Gastrocnemius medialis (tissue), 4 donors: ENCODE data around the gene RFFL.

Source experiments
- POLR2A ChIP-seq, 2 donors: fragments of 450-650 bp; IDR thresholded peaks; one replicate each; pipeline ENCODE4 v1.6.1; 2017; ENCODE audit warnings: antibody characterized with exemption in 2 of 2, mild to moderate bottlenecking in 2 of 2, moderate library complexity in 2 of 2
- TF ChIP-seq, protein P1 (sequence below), 5 experiments: fragments of 450-650 bp in 3 of 5; fragments of 200-600 bp in 2 of 5; sonication (generic) in 2 of 5; IDR thresholded peaks in 4 of 5; conservative IDR thresholded peaks in 1 of 5; 1 replicate in 4 of 5; 2 replicates in 1 of 5; pipeline ENCODE4 v1.5.1; 2016 to 2019; ENCODE audit warnings: antibody characterized with exemption in 5 of 5, mild to moderate bottlenecking in 3 of 5, moderate library complexity in 3 of 5

DNA sequence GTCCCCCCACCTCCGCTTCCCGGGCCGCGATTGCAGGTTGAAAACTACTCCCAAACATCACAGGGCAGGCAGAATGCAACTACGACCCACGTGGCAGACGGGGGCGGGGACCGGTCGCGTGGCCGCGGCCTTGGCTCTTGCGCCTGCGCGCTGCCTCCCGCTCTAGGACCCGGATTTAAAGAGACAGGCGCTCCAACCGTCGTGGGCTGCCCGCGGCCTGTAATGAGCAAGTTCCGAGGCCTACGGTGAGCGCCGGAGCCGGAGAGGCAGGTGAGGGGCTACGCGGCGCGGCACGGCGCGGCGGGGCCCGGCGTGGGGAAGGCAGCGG is 83.2 kb downstream of the RFFL start, which contains the start of gene LIG3:
- TF ChIP-seq, protein P1, sequence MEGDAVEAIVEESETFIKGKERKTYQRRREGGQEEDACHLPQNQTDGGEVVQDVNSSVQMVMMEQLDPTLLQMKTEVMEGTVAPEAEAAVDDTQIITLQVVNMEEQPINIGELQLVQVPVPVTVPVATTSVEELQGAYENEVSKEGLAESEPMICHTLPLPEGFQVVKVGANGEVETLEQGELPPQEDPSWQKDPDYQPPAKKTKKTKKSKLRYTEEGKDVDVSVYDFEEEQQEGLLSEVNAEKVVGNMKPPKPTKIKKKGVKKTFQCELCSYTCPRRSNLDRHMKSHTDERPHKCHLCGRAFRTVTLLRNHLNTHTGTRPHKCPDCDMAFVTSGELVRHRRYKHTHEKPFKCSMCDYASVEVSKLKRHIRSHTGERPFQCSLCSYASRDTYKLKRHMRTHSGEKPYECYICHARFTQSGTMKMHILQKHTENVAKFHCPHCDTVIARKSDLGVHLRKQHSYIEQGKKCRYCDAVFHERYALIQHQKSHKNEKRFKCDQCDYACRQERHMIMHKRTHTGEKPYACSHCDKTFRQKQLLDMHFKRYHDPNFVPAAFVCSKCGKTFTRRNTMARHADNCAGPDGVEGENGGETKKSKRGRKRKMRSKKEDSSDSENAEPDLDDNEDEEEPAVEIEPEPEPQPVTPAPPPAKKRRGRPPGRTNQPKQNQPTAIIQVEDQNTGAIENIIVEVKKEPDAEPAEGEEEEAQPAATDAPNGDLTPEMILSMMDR (IDR thresholded peaks at IDR 0.05 in 4 of 5, conservative IDR thresholded peaks at IDR 0.05 in 1 of 5), result no peak
- TF ChIP-seq POLR2A (IDR thresholded peaks at IDR 0.05), result peak; percentile 92 to 94
